SK-N-MC (cell line): ENCODE results near the gene VWA1.
"Not testable (repeated sequence)": the region's sequence is repeated elsewhere in the genome, so short reads cannot be mapped to it uniquely, and the experiment has no call there.

Source experiments
- DNase-seq: peaks from one replicate; pipeline ENCODE4 v3.0.0-alpha.2; 2011; ENCODE audit warnings: low read depth, low spot score
- H3K27ac ChIP-seq: fragments of 200-600 bp; sonication (generic); 2 replicates; pipeline ENCODE4 v1.5.1; 2016; ENCODE audit warnings: mixed run types
- H3K36me3 ChIP-seq: fragments of 200-600 bp; sonication (generic); 2 replicates; pipeline ENCODE4 v1.6.1; 2017; ENCODE audit warnings: antibody characterized with exemption, low read length, mixed read lengths; ENCODE audit not compliant: insufficient read depth
- H3K4me3 ChIP-seq: fragments of 200-600 bp; sonication (generic); 2 replicates; pipeline ENCODE4 v1.5.1; 2016
- H3K9ac ChIP-seq: fragments of 200-600 bp; sonication (generic); 2 replicates; pipeline ENCODE4 v1.8.0; 2017; ENCODE audit warnings: mixed run types, mixed read lengths; ENCODE audit not compliant: insufficient read length
- H3K9me3 ChIP-seq: fragments of 200-600 bp; sonication (generic); 2 replicates; pipeline ENCODE4 v1.6.1; 2017; ENCODE audit warnings: low read depth, mild to moderate bottlenecking, antibody characterized with exemption, low read length, moderate library complexity, mixed read lengths
- EZH2 ChIP-seq: fragments of 200-600 bp; sonication (generic); IDR thresholded peaks from one replicate; pipeline ENCODE4 v1.6.1; 2017; ENCODE audit warnings: antibody characterized with exemption
- FOXP2 ChIP-seq: optimal IDR thresholded peaks from 2 replicates; pipeline ENCODE3; 2011; ENCODE audit warnings: mild to moderate bottlenecking, moderate library complexity; ENCODE audit not compliant: insufficient read depth; ENCODE audit errors: extremely low read length, control extremely low read depth
- POLR2AphosphoS5 ChIP-seq: IDR thresholded peaks from 2 replicates; pipeline ENCODE4 v1.6.1; 2012; ENCODE audit warnings: mild to moderate bottlenecking, low read depth, low read length, borderline replicate concordance

The VWA1 gene

GRCh38 chr1:1482856-1483255, 47.4 kb downstream of the VWA1 start:
- no peak for TF ChIP-seq EZH2
- TF ChIP-seq FOXP2: no peak
- TF ChIP-seq POLR2AphosphoS5: no peak
- H3K9me3 ChIP-seq: no peaks in the 10 kb centered on the region
- peaks cover 44% of the 10 kb centered on the region for H3K36me3 ChIP-seq
- DNase-seq: no peak
- H3K4me3 ChIP-seq: no peak overlapping the region
- no peak overlapping the region for H3K9ac ChIP-seq
- H3K27ac ChIP-seq: no peak overlapping the region

- Histone ChIP-seq H3K4me3 (no peak overlapping the region), H3K36me3 (peaks cover 45% of the 10 kb centered on the region), H3K27ac (no peak overlapping the region), H3K9ac (no peak overlapping the region), H3K9me3 (no peaks in the 10 kb centered on the region)
- TF ChIP-seq EZH2 (no peak), POLR2AphosphoS5 (no peak), FOXP2 (no peak)
- no peak for DNase-seq
Observed at GRCh38 chr1:1483714-1484113, 48.2 kb downstream of the VWA1 start.

GRCh38 chr1:1484976-1485750, 49.7 kb downstream of the VWA1 start:
- not testable (repeated sequence) for DNase-seq, H3K4me3 ChIP-seq, H3K27ac ChIP-seq, H3K9me3 ChIP-seq, H3K9ac ChIP-seq
- peaks cover 49% of the 10 kb centered on the region for H3K36me3 ChIP-seq

- H3K4me3 ChIP-seq, H3K27ac ChIP-seq, H3K9ac ChIP-seq, H3K9me3 ChIP-seq, DNase-seq: not testable (repeated sequence)
- peaks cover 52% of the 10 kb centered on the region for H3K36me3 ChIP-seq
Observed at GRCh38 chr1:1485755-1486317, 50.3 kb downstream of the VWA1 start.

GRCh38 chr1:1487701-1488100, 52.2 kb downstream of the VWA1 start:
- Histone ChIP-seq H3K27ac (no peak overlapping the region), H3K9me3 (no peaks in the 10 kb centered on the region), H3K4me3 (no peak overlapping the region), H3K9ac (no peak overlapping the region), H3K36me3 (peaks cover 65% of the 10 kb centered on the region)
- no peak for DNase-seq
- TF ChIP-seq EZH2 (no peak), FOXP2 (no peak), POLR2AphosphoS5 (no peak)

GRCh38 chr1:1489231-1489630, 53.7 kb downstream of the VWA1 start:
- H3K4me3 ChIP-seq: no peak overlapping the region
- TF ChIP-seq FOXP2 (no peak), EZH2 (no peak), POLR2AphosphoS5 (no peak)
- peaks cover 56% of the 10 kb centered on the region for H3K36me3 ChIP-seq

GRCh38 chr1:1489861-1490260, 54.4 kb downstream of the VWA1 start:
- Histone ChIP-seq H3K27ac (no peak overlapping the region), H3K36me3 (peaks cover 54% of the 10 kb centered on the region), H3K4me3 (no peak overlapping the region), H3K9ac (no peak overlapping the region), H3K9me3 (no peaks in the 10 kb centered on the region)
- no peak for DNase-seq
- TF ChIP-seq POLR2AphosphoS5 (no peak), FOXP2 (no peak), EZH2 (no peak)

More at GRCh38 chr1:1489231-1489630, 53.7 kb downstream of the VWA1 start:
- DNase-seq: no peak
- H3K9me3 ChIP-seq: no peaks in the 10 kb centered on the region
- H3K27ac ChIP-seq: no peak overlapping the region
- no peak overlapping the region for H3K9ac ChIP-seq

GRCh38 chr1:1490633-1491230, 55.2 kb downstream of the VWA1 start:
- no peaks in the 10 kb centered on the region for H3K9me3 ChIP-seq
- H3K27ac ChIP-seq: no peak overlapping the region
- no peak overlapping the region for H3K9ac ChIP-seq
- H3K36me3 ChIP-seq: peaks cover 54% of the 10 kb centered on the region
- TF ChIP-seq POLR2AphosphoS5 (no peak), EZH2 (no peak)
- no peak overlapping the region for H3K4me3 ChIP-seq
- no peak for DNase-seq

- no peak for DNase-seq
- peaks cover 54% of the 10 kb centered on the region for H3K36me3 ChIP-seq
- H3K9me3 ChIP-seq: no peaks in the 10 kb centered on the region
- no peak overlapping the region for H3K9ac ChIP-seq
- no peak overlapping the region for H3K27ac ChIP-seq
- H3K4me3 ChIP-seq: no peak overlapping the region
- TF ChIP-seq FOXP2 (no peak), EZH2 (no peak), POLR2AphosphoS5 (no peak)
Observed at GRCh38 chr1:1491601-1492000, 56.1 kb downstream of the VWA1 start.
